SW 1271 (cell line): ENCODE measurements around the gene C12orf43.

Experiments used
- DNase-seq, 2 experiments: peaks; one replicate each; lab custom pipeline; 2025; lab: John Stamatoyannopoulos, UW

The C12orf43 gene

GRCh38 chr12:120999191-121000120 is 16.8 kb downstream of the C12orf43 start:
- DNase-seq: no peak

- no peak for DNase-seq
Observed at GRCh38 chr12:120998435-120998834, 17.9 kb downstream of the C12orf43 start.

- no peak for DNase-seq
Observed at GRCh38 chr12:120997448-120997847, 18.8 kb downstream of the C12orf43 start.

DNA sequence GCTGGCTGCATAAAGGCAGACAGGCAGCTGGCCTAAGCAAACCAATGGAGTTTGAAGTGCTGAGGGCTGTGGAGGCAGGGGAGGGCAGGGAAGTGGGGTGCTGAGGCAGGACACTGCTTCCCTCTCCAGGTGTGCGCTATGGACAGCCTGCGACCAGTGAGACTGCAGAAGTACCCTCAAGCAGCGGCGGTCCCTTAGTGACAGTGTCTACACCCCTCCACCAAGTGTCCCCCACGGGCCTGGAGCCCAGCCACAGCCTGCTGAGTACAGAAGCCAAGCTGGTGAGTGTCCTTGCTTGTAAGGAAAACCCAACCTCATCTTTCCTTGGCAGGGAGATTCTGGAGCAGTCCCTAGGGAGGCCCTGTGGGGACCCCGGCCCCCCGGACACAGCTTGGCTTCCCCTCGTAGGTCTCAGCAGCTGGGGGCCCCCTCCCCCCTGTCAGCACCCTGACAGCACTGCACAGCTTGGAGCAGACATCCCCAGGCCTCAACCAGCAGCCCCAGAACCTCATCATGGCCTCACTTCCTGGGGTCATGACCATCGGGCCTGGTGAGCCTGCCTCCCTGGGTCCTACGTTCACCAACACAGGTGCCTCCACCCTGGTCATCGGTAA is 20.0 kb downstream of the C12orf43 start:
- no peak for DNase-seq

- DNase-seq: no peak
Observed at GRCh38 chr12:120994589-120995337, 21.5 kb downstream of the C12orf43 start.

- no peak for DNase-seq
Observed at GRCh38 chr12:120994059-120994458, 22.2 kb downstream of the C12orf43 start.

- no peak for DNase-seq
Observed at GRCh38 chr12:120993496-120993895, 22.8 kb downstream of the C12orf43 start.

DNA sequence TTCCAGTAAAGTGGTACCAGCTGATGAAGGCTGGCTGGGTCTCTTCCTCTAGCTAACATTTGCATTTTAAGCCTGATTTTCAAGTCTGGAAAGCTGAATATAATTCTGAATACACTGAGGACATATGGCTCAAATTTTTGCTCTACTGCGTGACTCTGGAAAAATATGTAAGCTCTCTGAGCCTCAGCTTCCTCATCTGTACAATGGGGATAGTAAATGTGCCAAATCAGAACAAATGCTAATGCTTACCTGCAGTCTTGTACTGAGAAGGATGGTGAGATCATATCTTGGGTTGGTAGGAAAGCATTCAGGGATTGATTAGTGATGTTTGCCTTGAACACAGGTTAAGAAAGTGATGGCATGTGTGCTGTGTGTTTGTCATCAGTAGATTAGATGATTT is 23.3 kb downstream of the C12orf43 start:
- DNase-seq: no peak

GRCh38 chr12:120991965-120992364 is 24.3 kb downstream of the C12orf43 start:
- no peak for DNase-seq

DNA sequence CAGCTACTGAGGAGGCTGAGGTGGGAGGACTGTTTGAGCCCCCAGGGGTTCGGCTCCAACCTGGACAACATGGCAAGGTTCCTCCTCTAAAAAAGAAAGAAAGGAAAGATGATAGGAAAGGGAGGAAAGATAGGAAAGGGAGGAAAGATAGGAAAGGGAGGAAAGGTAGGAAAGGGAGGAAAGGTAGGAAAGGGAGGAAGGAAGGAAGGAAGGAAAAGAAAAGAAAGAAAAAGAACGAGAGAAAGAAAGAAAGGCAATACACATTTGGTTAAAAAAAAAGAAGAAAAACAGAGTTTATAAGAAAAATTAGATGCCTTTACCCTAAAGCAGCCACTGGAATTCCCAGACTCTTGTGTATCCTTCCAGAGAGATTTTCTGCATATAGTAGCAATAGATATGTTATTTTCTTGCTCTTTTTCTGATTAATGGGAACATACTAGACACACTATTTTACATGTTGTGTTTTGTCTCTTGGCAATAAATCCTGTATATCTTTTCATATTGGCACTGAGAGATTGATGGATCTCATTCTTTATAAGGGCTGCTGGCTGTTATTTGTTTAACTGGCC is 25.7 kb downstream of the C12orf43 start:
- DNase-seq: no peak

- no peak for DNase-seq
Observed at GRCh38 chr12:120989687-120990086, 26.6 kb downstream of the C12orf43 start.

DNA sequence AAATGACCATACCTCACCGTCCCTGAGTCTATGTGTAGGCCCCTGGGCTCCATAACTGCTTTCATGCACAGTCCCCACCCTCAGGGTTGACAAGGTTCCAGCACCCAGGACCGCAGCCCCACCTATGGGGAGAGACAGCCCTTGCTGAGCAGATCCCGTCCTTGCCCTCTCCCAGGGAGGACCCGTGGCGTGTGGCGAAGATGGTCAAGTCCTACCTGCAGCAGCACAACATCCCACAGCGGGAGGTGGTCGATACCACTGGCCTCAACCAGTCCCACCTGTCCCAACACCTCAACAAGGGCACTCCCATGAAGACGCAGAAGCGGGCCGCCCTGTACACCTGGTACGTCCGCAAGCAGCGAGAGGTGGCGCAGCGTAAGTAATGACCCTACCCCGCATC is 27.6 kb downstream of the C12orf43 start:
- DNase-seq: no peak

GRCh38 chr12:120988234-120988633 is 28.1 kb downstream of the C12orf43 start:
- DNase-seq: no peak

DNA sequence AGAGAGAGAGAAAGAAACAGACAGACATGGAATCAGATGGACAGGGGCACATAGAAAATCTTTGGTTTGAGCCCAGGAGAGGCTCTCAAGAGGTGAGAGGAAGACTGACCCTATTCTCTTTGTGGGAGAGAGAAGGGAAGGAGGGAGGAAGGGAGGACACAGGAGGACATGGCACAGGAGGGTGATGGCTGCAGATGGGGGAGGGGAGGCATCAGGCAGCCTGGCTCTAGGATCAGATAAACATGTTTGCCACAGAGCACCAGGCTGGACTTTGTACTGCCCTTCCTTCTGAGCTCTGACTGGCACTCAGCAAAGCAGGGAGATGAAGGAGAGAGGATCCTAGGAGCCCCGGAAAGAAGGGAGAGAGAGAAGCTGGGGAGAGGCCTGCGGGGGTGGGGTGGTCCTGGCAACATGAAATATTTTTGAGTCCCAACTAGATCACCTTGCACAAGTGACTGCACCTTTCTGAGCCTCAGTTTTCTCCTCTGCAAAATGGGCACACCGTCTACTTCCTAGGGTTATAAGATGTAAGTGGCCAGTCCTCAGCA is 31.9 kb downstream of the C12orf43 start:
- no peak for DNase-seq

DNA sequence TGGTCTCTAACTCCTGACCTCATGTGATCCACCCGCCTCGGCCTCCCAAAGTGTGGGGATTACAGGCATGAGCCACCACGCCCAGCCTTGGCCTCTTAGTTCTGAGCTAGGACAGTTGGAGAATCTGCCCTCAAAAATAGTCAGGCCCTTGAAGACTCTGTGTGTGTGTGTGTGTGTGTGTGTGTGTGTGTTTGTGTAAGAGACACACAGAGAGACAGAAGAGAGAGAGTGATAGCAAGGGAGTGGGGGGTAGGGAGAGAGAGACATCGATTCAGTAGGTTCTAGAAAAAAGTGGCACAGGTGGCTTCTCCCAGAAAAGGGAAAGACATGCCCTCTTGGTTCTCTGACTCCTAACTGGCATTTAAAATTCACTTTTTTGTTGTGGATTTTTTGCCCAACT is 32.5 kb downstream of the C12orf43 start:
- no peak for DNase-seq

- no peak for DNase-seq
Observed at GRCh38 chr12:120982659-120983058, 33.6 kb downstream of the C12orf43 start.

DNA sequence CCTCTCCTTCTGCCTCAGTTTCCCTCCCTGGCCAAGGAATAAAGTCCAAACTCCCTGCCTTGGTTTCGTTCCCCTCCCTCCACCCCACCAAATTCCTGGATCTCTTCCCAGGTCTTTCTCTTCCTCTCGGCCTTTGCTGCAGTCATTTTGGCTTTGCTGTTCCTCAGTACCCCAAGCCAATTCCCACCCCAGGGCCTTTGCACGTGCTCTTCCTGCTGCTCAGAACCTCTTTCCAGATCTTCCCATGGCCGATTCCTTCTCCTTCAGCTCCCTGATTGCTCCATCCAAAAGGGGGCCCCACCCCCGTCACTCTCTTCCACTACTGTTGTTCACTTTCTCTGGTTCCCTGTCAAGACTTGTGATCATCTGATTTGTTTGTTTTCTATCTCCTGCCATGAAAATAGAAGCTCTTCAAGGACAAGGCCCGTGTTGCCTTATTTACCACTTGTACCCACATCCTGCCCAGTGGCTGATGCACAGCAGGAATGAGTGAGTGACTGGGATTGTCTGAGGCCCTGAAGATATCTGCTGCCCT is 34.8 kb downstream of the C12orf43 start:
- no peak for DNase-seq

GRCh38 chr12:120980800-120981368 is 35.4 kb downstream of the C12orf43 start:
- no peak for DNase-seq

GRCh38 chr12:120979862-120980696 is 36.2 kb downstream of the C12orf43 start:
- no peak for DNase-seq

- no peak for DNase-seq
Observed at GRCh38 chr12:120979220-120979861, 36.9 kb downstream of the C12orf43 start.
